HG03045 (cell line): ENCODE measurements around the gene FBRSL1.

Experiments used
- ATAC-seq: cut with Tn5 transposase; IDR thresholded peaks from one replicate; pipeline ENCODE4 v1.9.1; 2021; ENCODE audit warnings: mild to moderate bottlenecking, moderate library complexity; ENCODE audit not compliant: unreplicated experiment

The FBRSL1 gene

DNA sequence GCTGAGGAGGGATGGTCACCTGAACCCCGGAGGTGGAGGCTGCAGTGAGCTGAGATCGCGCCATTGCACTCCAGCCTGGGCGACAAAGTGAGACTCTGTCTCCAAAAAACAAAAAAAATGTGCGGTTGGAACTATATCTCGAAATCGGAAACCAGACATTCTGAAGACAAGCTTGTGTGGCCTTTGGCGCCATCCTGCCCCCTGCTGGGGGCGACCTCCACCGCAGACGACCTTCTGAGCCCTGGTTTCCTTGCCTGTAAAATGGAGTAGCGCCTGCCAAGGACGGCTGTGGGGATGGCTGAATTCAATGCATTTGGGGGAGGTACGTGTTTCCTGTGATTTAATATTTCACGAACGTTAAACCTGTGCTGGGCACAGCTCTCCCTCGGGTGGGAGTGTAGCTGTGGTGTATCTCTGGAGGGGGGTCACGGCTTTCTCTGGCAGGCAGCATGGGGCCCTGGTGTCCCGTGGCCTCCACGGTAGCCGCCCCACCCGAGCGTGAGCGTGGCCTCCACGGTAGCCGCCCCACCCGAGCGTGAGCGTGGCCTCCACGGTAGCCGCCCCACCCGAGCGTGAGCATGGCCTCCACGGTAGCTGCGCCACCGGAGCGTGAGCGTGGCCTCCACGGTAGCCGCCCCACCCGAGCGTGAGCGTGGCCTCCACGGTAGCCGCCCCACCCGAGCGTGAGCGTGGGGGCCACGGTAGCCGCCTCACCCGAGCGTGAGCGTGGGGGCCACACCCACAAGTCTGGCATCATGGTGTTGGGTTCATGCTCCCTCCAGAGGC lies 65.1 kb downstream of the FBRSL1 start:
- ATAC-seq, result no peak

GRCh38 chr12:132555686-132556085 lies 65.7 kb downstream of the FBRSL1 start:
- no peak for ATAC-seq

GRCh38 chr12:132556216-132556615 lies 66.3 kb downstream of the FBRSL1 start:
- ATAC-seq, result no peak

DNA sequence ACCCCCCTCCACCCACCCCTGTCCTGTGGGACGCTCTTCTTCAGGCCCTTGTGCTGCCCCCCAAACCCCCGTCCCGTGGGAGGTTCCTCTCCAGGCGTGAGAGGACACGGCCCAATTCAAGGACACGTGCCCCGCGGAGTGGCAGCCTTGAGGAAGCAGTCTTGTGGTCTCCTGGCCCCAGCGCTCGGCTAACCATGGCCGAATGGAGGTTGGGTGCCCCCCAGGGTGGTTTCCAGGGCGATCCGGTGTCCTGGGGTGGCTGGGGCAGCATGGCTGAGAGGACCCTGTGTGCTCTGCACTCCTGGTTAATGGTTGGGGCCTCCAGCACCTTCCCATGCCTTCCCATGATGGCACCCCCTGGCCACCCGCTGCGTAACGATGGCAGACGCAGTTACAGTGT lies 66.8 kb downstream of the FBRSL1 start:
- ATAC-seq, result no peak

GRCh38 chr12:132557291-132558015 lies 67.5 kb downstream of the FBRSL1 start:
- ATAC-seq, result no peak

DNA sequence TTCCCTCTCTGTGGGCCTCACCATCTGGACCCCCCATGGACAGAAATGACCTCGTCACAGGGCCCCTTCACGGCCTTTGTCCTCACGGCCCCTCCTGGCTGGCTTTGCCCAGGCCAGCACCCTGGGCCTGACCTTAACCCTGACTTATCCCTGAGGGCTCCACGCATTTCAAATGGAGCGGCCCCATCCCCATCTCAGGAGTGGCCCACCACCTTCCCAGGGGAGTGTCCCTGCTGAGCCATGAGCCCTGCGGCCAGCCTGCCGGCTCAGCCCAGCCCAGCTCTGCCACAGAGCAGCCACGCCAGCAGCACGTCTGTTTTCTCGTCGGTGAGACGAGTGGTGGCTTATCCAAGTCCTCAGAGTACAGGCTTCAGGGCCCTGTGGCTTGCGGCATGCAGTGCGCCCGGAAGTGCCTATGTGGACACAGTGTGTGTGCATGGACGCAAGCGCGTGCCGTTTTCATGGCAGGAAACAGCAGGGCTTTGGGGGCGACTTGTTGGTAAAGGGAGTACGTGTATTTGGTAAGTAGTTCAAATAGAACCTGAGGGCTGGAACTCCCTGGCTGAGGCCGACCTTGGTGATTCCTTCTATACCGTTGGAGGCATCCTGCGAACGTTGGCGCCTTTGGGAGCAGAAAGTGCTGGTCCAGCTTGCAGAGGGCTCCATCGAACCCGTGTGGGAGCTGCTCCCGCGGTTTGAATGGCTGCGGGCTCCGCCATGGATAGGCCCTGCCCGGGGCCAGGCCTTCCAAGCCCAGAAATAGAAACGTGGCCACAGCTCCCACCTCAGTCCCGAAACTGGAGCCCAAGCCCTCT lies 68.3 kb downstream of the FBRSL1 start:
- no peak for ATAC-seq

DNA sequence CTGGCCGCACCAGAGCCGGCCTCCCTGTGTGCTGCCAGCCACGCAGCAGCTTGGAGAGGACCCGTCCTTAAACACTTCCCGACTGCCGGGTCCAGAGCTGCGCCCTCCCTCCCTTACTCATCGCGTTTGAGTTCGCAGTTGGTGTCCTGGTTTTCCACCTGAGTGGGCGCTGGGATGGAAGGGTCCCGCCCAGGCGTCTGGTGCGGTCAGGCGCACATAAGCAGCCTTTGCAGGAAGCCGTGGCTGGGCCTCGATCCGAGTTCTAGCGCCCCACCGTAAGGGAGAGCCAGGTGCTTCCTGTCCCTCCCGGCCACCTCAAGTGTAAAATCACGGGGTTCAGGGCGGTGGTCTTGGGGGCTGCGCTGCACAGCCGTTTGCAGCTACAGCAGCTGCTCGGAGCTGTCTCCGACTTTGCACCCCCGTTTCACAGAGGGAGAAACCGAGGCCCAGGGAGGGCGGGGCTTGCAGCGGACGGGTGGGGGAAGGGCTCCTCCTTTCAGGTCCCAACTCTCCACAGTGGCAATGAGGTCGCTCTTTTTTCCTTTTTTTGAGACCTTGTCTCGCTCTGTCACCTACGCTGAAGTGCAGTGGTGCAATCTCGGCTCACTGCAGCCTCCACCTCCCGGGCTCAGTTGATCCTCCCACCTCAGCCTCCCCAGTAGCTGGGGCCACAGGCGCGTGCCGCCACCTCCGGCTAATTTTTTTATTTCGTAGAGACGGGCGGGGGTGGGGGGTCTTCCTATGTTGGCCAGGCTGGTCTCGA lies 69.1 kb downstream of the FBRSL1 start:
- no peak for ATAC-seq

- ATAC-seq, result no peak
These were observed 69.9 kb downstream of the FBRSL1 start for GRCh38 chr12:132559652-132560363.

GRCh38 chr12:132560364-132560613 lies 70.3 kb downstream of the FBRSL1 start:
- ATAC-seq, result no peak

- no peak for ATAC-seq
These were observed 70.9 kb downstream of the FBRSL1 start for GRCh38 chr12:132560614-132561426.
